H9 (cell line): ENCODE data around the gene DCST1. TPM values are rescaled to one million over a fixed set of nuclear protein-coding genes. Genes with fewer than 3 reads are reported as not detected.

ENCODE experiments used
- DNase-seq: peaks from one replicate; pipeline ENCODE4 v3.0.0-alpha.2; 2017
- H2AFZ ChIP-seq: one replicate; pipeline ENCODE4 v1.6.1; 2013; ENCODE audit warnings: mild to moderate bottlenecking, low read length, control low read depth, moderate library complexity
- H2AK5ac ChIP-seq: 2 replicates; pipeline ENCODE4 v1.6.1; 2013; ENCODE audit warnings: low read length, control low read depth, mixed read lengths; ENCODE audit not compliant: insufficient read length
- H2BK120ac ChIP-seq: one replicate; pipeline ENCODE4 v1.6.1; 2013; ENCODE audit warnings: low read depth, mild to moderate bottlenecking, low read length, control low read depth, inconsistent platforms; ENCODE audit not compliant: poor library complexity, severe bottlenecking
- H2BK12ac ChIP-seq: 2 replicates; pipeline ENCODE4 v1.6.1; 2013; ENCODE audit warnings: low read length, control low read depth, mixed read lengths, low read depth; ENCODE audit not compliant: insufficient read length
- H2BK15ac ChIP-seq: 2 replicates; pipeline ENCODE4 v1.6.1; 2013; ENCODE audit warnings: low read depth, low read length, control low read depth
- H2BK20ac ChIP-seq: one replicate; pipeline ENCODE4 v1.6.1; 2013; ENCODE audit warnings: low read depth, mild to moderate bottlenecking, low read length, control low read depth, inconsistent platforms; ENCODE audit not compliant: poor library complexity, severe bottlenecking
- H2BK5ac ChIP-seq: 2 replicates; pipeline ENCODE4 v1.6.1; 2013; ENCODE audit warnings: low read length, control low read depth, mixed read lengths; ENCODE audit not compliant: insufficient read length
- H3K14ac ChIP-seq: 2 replicates; pipeline ENCODE4 v1.6.1; 2013; ENCODE audit warnings: low read length, control low read depth; ENCODE audit not compliant: insufficient read depth
- H3K18ac ChIP-seq: 2 replicates; pipeline ENCODE4 v1.6.1; 2013; ENCODE audit warnings: low read depth, mild to moderate bottlenecking, mixed read lengths, low read length, control low read depth; ENCODE audit not compliant: insufficient read length
- H3K23ac ChIP-seq: 2 replicates; pipeline ENCODE4 v1.6.1; 2013; ENCODE audit warnings: low read length, control low read depth, mixed read lengths, low read depth; ENCODE audit not compliant: insufficient read length
- H3K23me2 ChIP-seq: 2 replicates; pipeline ENCODE4 v1.6.1; 2013; ENCODE audit warnings: low read depth, mild to moderate bottlenecking, mixed read lengths, low read length, control low read depth; ENCODE audit not compliant: insufficient read length, poor library complexity, severe bottlenecking
- H3K27ac ChIP-seq: 2 replicates; pipeline ENCODE4 v1.5.1; 2013; ENCODE audit warnings: low read length, control low read depth, mixed read lengths, low read depth; ENCODE audit not compliant: insufficient read length
- H3K27me3 ChIP-seq: 2 replicates; pipeline ENCODE4 v1.6.1; 2013; ENCODE audit warnings: low read length, control low read depth, inconsistent platforms; ENCODE audit not compliant: insufficient read depth
- H3K4ac ChIP-seq: 2 replicates; pipeline ENCODE4 v1.6.1; 2013; ENCODE audit warnings: low read depth, mild to moderate bottlenecking, control low read depth, inconsistent platforms, low read length, moderate library complexity
- H3K4me1 ChIP-seq: 2 replicates; pipeline ENCODE4 v1.6.1; 2013; ENCODE audit warnings: low read length, control low read depth, inconsistent platforms; ENCODE audit not compliant: insufficient read depth
- H3K4me2 ChIP-seq: 2 replicates; pipeline ENCODE4 v1.6.1; 2013; ENCODE audit warnings: low read length, control low read depth, mixed read lengths; ENCODE audit not compliant: insufficient read length, insufficient read depth
- H3K56ac ChIP-seq: 2 replicates; pipeline ENCODE4 v1.6.1; 2013; ENCODE audit warnings: low read depth, mild to moderate bottlenecking, mixed read lengths, low read length, control low read depth; ENCODE audit not compliant: insufficient read length
- H3K79me1 ChIP-seq: 2 replicates; pipeline ENCODE4 v1.6.1; 2013; ENCODE audit warnings: low read depth, mild to moderate bottlenecking, moderate library complexity, low read length, control low read depth, inconsistent platforms; ENCODE audit not compliant: insufficient read depth, poor library complexity, severe bottlenecking
- H3K79me2 ChIP-seq: 2 replicates; pipeline ENCODE4 v1.6.1; 2013; ENCODE audit warnings: low read length, control low read depth, inconsistent platforms; ENCODE audit not compliant: insufficient read depth
- H3K9ac ChIP-seq: 2 replicates; pipeline ENCODE4 v1.6.1; 2013; ENCODE audit warnings: low read length, control low read depth, mixed read lengths; ENCODE audit not compliant: insufficient read length; ENCODE audit errors: extremely low read depth
- H3K9me3 ChIP-seq: one replicate; pipeline ENCODE4 v1.6.1; 2013; ENCODE audit warnings: low read depth, low read length, inconsistent platforms; ENCODE audit not compliant: control insufficient read depth
- H3T11ph ChIP-seq: one replicate; pipeline ENCODE4 v1.6.1; 2013; ENCODE audit warnings: mild to moderate bottlenecking, low read length, control low read depth, inconsistent platforms
- H4K20me1 ChIP-seq: one replicate; pipeline ENCODE4 v1.6.1; 2013; ENCODE audit not compliant: control insufficient read depth, insufficient read length, insufficient read depth
- H4K5ac ChIP-seq: 2 replicates; pipeline ENCODE4 v1.6.1; 2013; ENCODE audit warnings: low read depth, mild to moderate bottlenecking, mixed read lengths, low read length, control low read depth; ENCODE audit not compliant: insufficient read length
- H4K8ac ChIP-seq: replicated peaks from 2 replicates; pipeline ENCODE4 v1.6.1; 2013; ENCODE audit warnings: low read length, control low read depth, mixed read lengths, low read depth; ENCODE audit not compliant: insufficient read length
- H4K91ac ChIP-seq: 2 replicates; pipeline ENCODE4 v1.6.1; 2013; ENCODE audit warnings: low read depth, mild to moderate bottlenecking, moderate library complexity, mixed read lengths, low read length, control low read depth; ENCODE audit not compliant: insufficient read length
- H3K27ac Mint-ChIP-seq, 3 experiments: 2 replicates in 2 of 3; 3 replicates in 1 of 3; pipeline ENCODE4 v1.8.0; 2020 to 2021; ENCODE audit warnings: mixed read lengths in 3 of 3, mild to moderate bottlenecking in 1 of 3, moderate library complexity in 1 of 3
- H3K27me3 Mint-ChIP-seq: 2 replicates; pipeline ENCODE4 v1.8.0; 2021; ENCODE audit warnings: low read depth, mild to moderate bottlenecking, moderate library complexity, mixed read lengths
- H3K36me3 Mint-ChIP-seq, 3 experiments: 2 replicates in 2 of 3; 3 replicates in 1 of 3; pipeline ENCODE4 v1.8.0; 2020 to 2021; ENCODE audit warnings: low read depth in 3 of 3, mixed read lengths in 3 of 3; ENCODE audit not compliant: insufficient read depth in 1 of 3
- H3K4me1 Mint-ChIP-seq, 2 experiments: 2 replicates each; pipeline ENCODE4 v1.8.0; 2020; ENCODE audit warnings: mixed read lengths in 2 of 2
- H3K4me3 Mint-ChIP-seq, 2 experiments: 2 replicates in 1 of 2; 3 replicates in 1 of 2; pipeline ENCODE4 v1.8.0; 2020 to 2021; ENCODE audit warnings: mild to moderate bottlenecking in 2 of 2, mixed read lengths in 2 of 2, moderate library complexity in 1 of 2
- H3K9me3 Mint-ChIP-seq, 2 experiments: 2 replicates in 1 of 2; 3 replicates in 1 of 2; pipeline ENCODE4 v1.8.0; 2020; ENCODE audit warnings: mild to moderate bottlenecking in 2 of 2, mixed read lengths in 2 of 2, moderate library complexity in 1 of 2
- WGBS: extraction: QIAGEN DNeasy Blood & Tissue Kit; methylation state at CpG from one replicate; pipeline ENCODE4 v1.1.7; 2013; ENCODE audit warnings: missing lambda C conversion rate, low lambda C conversion rate, mixed read lengths; ENCODE audit not compliant: insufficient read length; ENCODE audit errors: extremely low coverage; 5-methylcytosine and 5-hydroxymethylcytosine counted together
- total RNA-seq: library from RNA; stranded (reverse); gene quantifications from 2 replicates; pipeline ENCODE4 v1.2.1, GENCODE V29; 2021
- TF ChIP-seq, protein P1 (sequence below): fragments of 200-600 bp; sonication (generic); conservative IDR thresholded peaks from 3 replicates; pipeline ENCODE4 v1.8.0; 2021; ENCODE audit warnings: antibody characterized with exemption, mild to moderate bottlenecking

DCST1 gene
- total RNA-seq, 1 experiment from 2014 or later: not detected

- Histone ChIP-seq H2BK120ac (no peak overlapping the region), H3K79me1 (peaks cover 2% of the 10 kb centered on the region), H3K27me3 (no peaks in the 10 kb centered on the region), H3K14ac (no peak overlapping the region), H4K91ac (no peak overlapping the region), H4K8ac (no peak overlapping the region), H3K56ac (no peak overlapping the region), H4K5ac (no peak overlapping the region), H3K9me3 (no peaks in the 10 kb centered on the region), H3K23ac (no peak overlapping the region), H3K27ac (no peak overlapping the region), H3K23me2 (peaks cover 8% of the 10 kb centered on the region), H2AFZ (no peak overlapping the region), H3K9ac (no peak overlapping the region), H2BK5ac (no peak overlapping the region), H3K79me2 (peaks cover 9% of the 10 kb centered on the region; the same call in 1 of the 2 replicates), H3K4me1 (no peaks in the 10 kb centered on the region; the same call in 1 of the 2 replicates), H3K18ac (no peak overlapping the region), H2BK20ac (no peak overlapping the region), H2BK12ac (no peak overlapping the region), H3K4me2 (no peak overlapping the region), H3K4ac (no peak overlapping the region), H2BK15ac (no peak overlapping the region), H4K20me1 (no peaks in the 10 kb centered on the region), H3T11ph (no peak overlapping the region), H2AK5ac (no peak overlapping the region)
- no peak overlapping the region; a peak in 1 of 5 replicates for H3K4me3 Mint-ChIP-seq
- H3K9me3 Mint-ChIP-seq: no peaks in the 10 kb centered on the region
- DNase-seq: no peak
- H3K27ac Mint-ChIP-seq: no peak overlapping the region; a peak in 2 of 7 replicates
- peaks cover 36 to 62% (median 52%) of the 10 kb centered on the region in 3 experiments for H3K36me3 Mint-ChIP-seq
- no CpG with 5 or more reads among the region's 17 CpGs for WGBS
- H3K4me1 Mint-ChIP-seq: peaks cover 12 to 18% of the 10 kb centered on the region in 2 experiments
- TF ChIP-seq, protein P1, sequence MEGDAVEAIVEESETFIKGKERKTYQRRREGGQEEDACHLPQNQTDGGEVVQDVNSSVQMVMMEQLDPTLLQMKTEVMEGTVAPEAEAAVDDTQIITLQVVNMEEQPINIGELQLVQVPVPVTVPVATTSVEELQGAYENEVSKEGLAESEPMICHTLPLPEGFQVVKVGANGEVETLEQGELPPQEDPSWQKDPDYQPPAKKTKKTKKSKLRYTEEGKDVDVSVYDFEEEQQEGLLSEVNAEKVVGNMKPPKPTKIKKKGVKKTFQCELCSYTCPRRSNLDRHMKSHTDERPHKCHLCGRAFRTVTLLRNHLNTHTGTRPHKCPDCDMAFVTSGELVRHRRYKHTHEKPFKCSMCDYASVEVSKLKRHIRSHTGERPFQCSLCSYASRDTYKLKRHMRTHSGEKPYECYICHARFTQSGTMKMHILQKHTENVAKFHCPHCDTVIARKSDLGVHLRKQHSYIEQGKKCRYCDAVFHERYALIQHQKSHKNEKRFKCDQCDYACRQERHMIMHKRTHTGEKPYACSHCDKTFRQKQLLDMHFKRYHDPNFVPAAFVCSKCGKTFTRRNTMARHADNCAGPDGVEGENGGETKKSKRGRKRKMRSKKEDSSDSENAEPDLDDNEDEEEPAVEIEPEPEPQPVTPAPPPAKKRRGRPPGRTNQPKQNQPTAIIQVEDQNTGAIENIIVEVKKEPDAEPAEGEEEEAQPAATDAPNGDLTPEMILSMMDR: no peak
- no peaks in the 10 kb centered on the region for H3K27me3 Mint-ChIP-seq
Observed at GRCh38 chr1:154988058-154988954, 45.3 kb upstream of the DCST1 start.
